Keratinocyte (primary cell): ENCODE data around the gene RPH3AL. TPM values are rescaled to one million over a fixed set of nuclear protein-coding genes. Genes with fewer than 3 reads are reported as not detected.

ENCODE experiments used
- DNase-seq: peaks from one replicate; pipeline ENCODE4 v3.0.0-alpha.2; 2011; ENCODE audit warnings: low read depth, missing footprints, low spot score
- FAIRE-seq: peaks from 2 replicates; lab custom pipeline; 2011; peaks lifted over from hg19 to GRCh38; lab: Jason Lieb, UNC
- H2AFZ ChIP-seq: 2 replicates; pipeline ENCODE4 v1.6.0; 2012; ENCODE audit warnings: low read length, control low read depth, inconsistent platforms; ENCODE audit not compliant: control insufficient read depth
- H3K27ac ChIP-seq: 2 replicates; pipeline ENCODE4 v1.5.1; 2011; ENCODE audit warnings: low read length; ENCODE audit not compliant: control insufficient read depth, insufficient read depth
- H3K27me3 ChIP-seq: 3 replicates; pipeline ENCODE4 v1.6.0; 2011; ENCODE audit warnings: low read length; ENCODE audit not compliant: control insufficient read depth, insufficient read depth; ENCODE audit errors: extremely low read depth
- H3K36me3 ChIP-seq, 2 experiments: 2 replicates in 1 of 2; 3 replicates in 1 of 2; pipeline ENCODE4 v1.5.1; 2011; ENCODE audit warnings: low read length in 2 of 2, mild to moderate bottlenecking in 1 of 2; ENCODE audit not compliant: control insufficient read depth in 2 of 2, insufficient read depth in 2 of 2; ENCODE audit errors: extremely low read depth in 1 of 2
- H3K4me1 ChIP-seq: 3 replicates; pipeline ENCODE4 v1.5.1; 2011; ENCODE audit warnings: low read length; ENCODE audit not compliant: control insufficient read depth, insufficient read depth; ENCODE audit errors: extremely low read depth
- H3K4me2 ChIP-seq: 3 replicates; pipeline ENCODE4 v1.6.0; 2011; ENCODE audit warnings: low read depth, low read length; ENCODE audit not compliant: control insufficient read depth, insufficient read depth; ENCODE audit errors: extremely low read depth
- H3K4me3 ChIP-seq, 3 experiments: fragments of 200-600 bp in 1 of 3; sonication (generic) in 1 of 3; 2 replicates in 2 of 3; 3 replicates in 1 of 3; pipeline ENCODE4 v1.5.1; 2011 to 2016; ENCODE audit warnings: low read length in 3 of 3, mild to moderate bottlenecking in 3 of 3, control low read depth in 2 of 3, inconsistent platforms in 1 of 3, low read depth in 1 of 3, mixed read lengths in 1 of 3, mixed run types in 1 of 3, moderate library complexity in 1 of 3; ENCODE audit not compliant: control insufficient read depth in 2 of 3, insufficient read depth in 2 of 3; ENCODE audit errors: extremely low read depth in 1 of 3
- H3K79me2 ChIP-seq: 2 replicates; pipeline ENCODE4 v1.6.0; 2012; ENCODE audit warnings: low read length; ENCODE audit not compliant: control insufficient read depth, insufficient read depth
- H3K9ac ChIP-seq: 3 replicates; pipeline ENCODE4 v1.6.0; 2011; ENCODE audit warnings: low read length; ENCODE audit not compliant: control insufficient read depth, insufficient read depth; ENCODE audit errors: extremely low read depth
- H3K9me1 ChIP-seq: 3 replicates; pipeline ENCODE4 v1.6.0; 2011; ENCODE audit warnings: low read length; ENCODE audit not compliant: control insufficient read depth, insufficient read depth; ENCODE audit errors: extremely low read depth
- H3K9me3 ChIP-seq: 2 replicates; pipeline ENCODE4 v1.5.1; 2012; ENCODE audit warnings: low read depth, low read length; ENCODE audit not compliant: control insufficient read depth
- H4K20me1 ChIP-seq: 3 replicates; pipeline ENCODE4 v1.6.0; 2011; ENCODE audit warnings: low read length; ENCODE audit not compliant: control insufficient read depth, insufficient read depth; ENCODE audit errors: extremely low read depth
- EZH2 ChIP-seq: IDR thresholded peaks from one replicate; pipeline ENCODE4 v1.6.1; 2012; ENCODE audit warnings: inconsistent platforms, mild to moderate bottlenecking, low read length, moderate library complexity
- dilution Hi-C: fragments of 300-500 bp; cut with MboI; formaldehyde crosslinking; loops from one replicate; pipeline ENCODE4 v1.7.0; 2020; ENCODE audit warnings: low sequenced_read_pairs; ENCODE audit not compliant: extremely low pct_ligation_motif_present
- polyA plus RNA-seq, 5 experiments: library from polyadenylated mRNA; depleted of rRNA in 3 of 5; stranded (reverse) in 3 of 5; stranded (forward) in 1 of 5; unstranded in 1 of 5; fragments of >200 nt; gene quantifications; 1 replicate in 1 of 5; 2 replicates in 3 of 5; 3 replicates in 1 of 5; pipeline versions ENCODE4 v1.2.1 to v1.2.3, GENCODE V29; 2011 to 2012; ENCODE audit warnings: missing spikeins in 2 of 5, low read depth in 1 of 5, low replicate concordance in 1 of 5
- TF ChIP-seq, protein P1 (sequence below), 3 experiments: IDR thresholded peaks in 1 of 3; conservative IDR thresholded peaks in 1 of 3; optimal IDR thresholded peaks in 1 of 3; 2 replicates in 2 of 3; 3 replicates in 1 of 3; pipeline versions ENCODE3 to v1.5.1; 2011; ENCODE audit warnings: low read length in 3 of 3, mild to moderate bottlenecking in 3 of 3, moderate library complexity in 2 of 3, control low read depth in 1 of 3, inconsistent platforms in 1 of 3; ENCODE audit not compliant: insufficient read depth in 2 of 3; ENCODE audit errors: extremely low read depth in 1 of 3

Gene RPH3AL
- polyA plus RNA-seq, 1 donor (not counting 4 experiments of a cell fraction or from before 2014, with no cell fraction given) = 0.31 TPM

DNA sequence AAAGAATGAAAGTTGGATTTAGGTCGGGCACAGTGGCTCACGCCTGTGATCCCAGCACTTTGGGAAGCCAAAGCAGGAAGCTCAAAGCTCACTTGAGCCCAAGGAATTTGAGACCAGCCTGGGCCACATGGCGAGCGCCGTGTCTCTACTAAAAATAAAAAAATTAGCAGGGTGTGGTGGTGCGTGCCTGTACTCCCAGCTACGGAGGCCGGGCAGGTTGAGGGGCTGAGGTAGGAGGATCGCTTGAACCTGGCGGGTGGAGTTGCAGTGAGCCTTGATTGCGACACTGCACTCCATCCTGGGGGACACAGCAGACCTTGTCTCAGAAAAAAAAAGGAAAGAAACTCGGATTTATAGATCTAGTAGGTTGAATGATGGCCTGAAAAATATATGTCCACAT is 37.4 kb upstream of the RPH3AL start:
- no peak overlapping the region for H2AFZ ChIP-seq
- H3K27me3 ChIP-seq = peaks cover 14% of the 10 kb centered on the region
- no peaks in the 10 kb centered on the region for H3K36me3 ChIP-seq
- no peak for TF ChIP-seq EZH2
- TF ChIP-seq, protein P1, sequence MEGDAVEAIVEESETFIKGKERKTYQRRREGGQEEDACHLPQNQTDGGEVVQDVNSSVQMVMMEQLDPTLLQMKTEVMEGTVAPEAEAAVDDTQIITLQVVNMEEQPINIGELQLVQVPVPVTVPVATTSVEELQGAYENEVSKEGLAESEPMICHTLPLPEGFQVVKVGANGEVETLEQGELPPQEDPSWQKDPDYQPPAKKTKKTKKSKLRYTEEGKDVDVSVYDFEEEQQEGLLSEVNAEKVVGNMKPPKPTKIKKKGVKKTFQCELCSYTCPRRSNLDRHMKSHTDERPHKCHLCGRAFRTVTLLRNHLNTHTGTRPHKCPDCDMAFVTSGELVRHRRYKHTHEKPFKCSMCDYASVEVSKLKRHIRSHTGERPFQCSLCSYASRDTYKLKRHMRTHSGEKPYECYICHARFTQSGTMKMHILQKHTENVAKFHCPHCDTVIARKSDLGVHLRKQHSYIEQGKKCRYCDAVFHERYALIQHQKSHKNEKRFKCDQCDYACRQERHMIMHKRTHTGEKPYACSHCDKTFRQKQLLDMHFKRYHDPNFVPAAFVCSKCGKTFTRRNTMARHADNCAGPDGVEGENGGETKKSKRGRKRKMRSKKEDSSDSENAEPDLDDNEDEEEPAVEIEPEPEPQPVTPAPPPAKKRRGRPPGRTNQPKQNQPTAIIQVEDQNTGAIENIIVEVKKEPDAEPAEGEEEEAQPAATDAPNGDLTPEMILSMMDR (optimal IDR thresholded peaks at IDR 0.05 in 1 of 3, IDR thresholded peaks at IDR 0.05 in 1 of 3, conservative IDR thresholded peaks at IDR 0.05 in 1 of 3; ENCODE audit: extremely low read depth in 1 of 3, insufficient read depth in 2 of 3, low read length in 3 of 3) = no peak
- dilution Hi-C loops = no loop called here
- no peaks in the 10 kb centered on the region for H3K9me1 ChIP-seq
- FAIRE-seq = no peak
- H3K9ac ChIP-seq = no peak overlapping the region
- no peak overlapping the region for H3K4me2 ChIP-seq
- no peaks in the 10 kb centered on the region for H3K4me1 ChIP-seq
- no peaks in the 10 kb centered on the region for H3K9me3 ChIP-seq
- no peak overlapping the region for H3K4me3 ChIP-seq
- no peak for DNase-seq
- H3K27ac ChIP-seq = no peak overlapping the region
- no peaks in the 10 kb centered on the region for H4K20me1 ChIP-seq
- H3K79me2 ChIP-seq = no peaks in the 10 kb centered on the region

DNA sequence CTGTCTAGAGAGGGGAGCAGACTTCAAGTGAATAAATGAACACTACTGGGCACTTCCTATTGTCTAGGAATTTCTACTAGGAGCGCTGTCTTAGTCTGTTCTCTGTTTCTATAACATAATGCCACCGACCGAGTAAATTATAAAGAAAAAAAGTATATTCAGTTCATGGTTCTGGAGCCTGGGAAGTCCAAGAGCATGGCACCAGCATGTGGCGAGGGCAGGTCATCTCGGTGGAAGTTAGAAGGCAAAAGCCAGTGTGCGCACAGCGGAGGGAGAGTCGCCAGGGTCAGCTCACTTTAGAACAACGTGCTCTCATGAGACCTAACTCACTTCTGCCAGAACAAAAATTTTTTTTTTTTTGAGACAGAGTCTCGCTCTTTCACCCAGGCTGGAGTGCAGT is 35.5 kb upstream of the RPH3AL start:
- dilution Hi-C loops = no loop called here
- TF ChIP-seq, protein P1 (optimal IDR thresholded peaks at IDR 0.05 in 1 of 3, IDR thresholded peaks at IDR 0.05 in 1 of 3, conservative IDR thresholded peaks at IDR 0.05 in 1 of 3; ENCODE audit: extremely low read depth in 1 of 3, insufficient read depth in 2 of 3, low read length in 3 of 3) = no peak
- no peak for TF ChIP-seq EZH2

More for the DNA sequence above, 35.5 kb upstream of the RPH3AL start:
- Histone ChIP-seq H4K20me1 (no peaks in the 10 kb centered on the region), H3K4me3 (no peak overlapping the region), H3K9me1 (no peaks in the 10 kb centered on the region), H2AFZ (no peak overlapping the region), H3K79me2 (no peaks in the 10 kb centered on the region), H3K9me3 (no peaks in the 10 kb centered on the region), H3K9ac (no peak overlapping the region), H3K27ac (no peak overlapping the region), H3K4me1 (no peaks in the 10 kb centered on the region), H3K36me3 (no peaks in the 10 kb centered on the region), H3K4me2 (no peak overlapping the region), H3K27me3 (peaks cover 22% of the 10 kb centered on the region)
- FAIRE-seq = no peak
- no peak for DNase-seq
